Pancreas (tissue), 10 donors: ENCODE data around the gene DOCK1. TPM values are rescaled to one million over a fixed set of nuclear protein-coding genes. Genes with fewer than 3 reads are reported as not detected.

Source experiments
- ATAC-seq, 4 donors: fragments of 200-7000 bp; cut with Tn5 transposase; one replicate each; pipeline versions ENCODE4 v1.8.0 to v1.9.1; 2020; ENCODE audit warnings: mild to moderate bottlenecking in 4 of 4, moderate library complexity in 4 of 4
- DNase-seq, 6 donors: peaks; one replicate each; pipeline ENCODE4 v3.0.0-alpha.2; 2020
- FAIRE-seq: peaks from 2 replicates; lab custom pipeline; 2012; peaks lifted over from hg19 to GRCh38; lab: Jason Lieb, UNC
- H3K27ac ChIP-seq, 4 donors: fragments of 200-600 bp; sonication (generic); 1 replicate in 3 of 4; 2 replicates in 1 of 4; pipeline versions ENCODE4 v1.5.0 to v1.8.0; 2020
- H3K27me3 ChIP-seq, 4 donors: fragments of 200-600 bp; one replicate each; pipeline ENCODE4 v1.8.0; 2021
- H3K36me3 ChIP-seq, 3 donors: fragments of 200-600 bp; sonication (generic) in 1 of 3; one replicate each; pipeline versions ENCODE4 v1.5.0 to v1.8.0; 2020 to 2021
- H3K4me1 ChIP-seq, 3 donors: fragments of 200-600 bp; one replicate each; pipeline ENCODE4 v1.8.0; 2021
- H3K4me3 ChIP-seq, 4 donors: fragments of 200-600 bp; sonication (generic) in 2 of 4; one replicate each; pipeline versions ENCODE4 v1.5.0 to v1.8.0; 2020 to 2021
- H3K9me3 ChIP-seq, 4 donors: fragments of 200-600 bp; one replicate each; pipeline ENCODE4 v1.8.0; 2021
- WGBS, 2 donors: extraction: QIAGEN DNeasy Blood & Tissue Kit; methylation state at CpG; one replicate each; pipeline ENCODE4 v1.1.7; 2013; 5-methylcytosine and 5-hydroxymethylcytosine counted together
- intact Hi-C, 3 donors: fragments of 100-400 bp; cut with DNase I; formaldehyde crosslinking; loops; one replicate each; pipeline versions ENCODE4 v1.11.1 to v1.14.2; 2022
- polyA plus RNA-seq, 2 donors: library from polyadenylated mRNA; stranded (reverse); fragments of 200-250 nt; gene quantifications; one replicate each; pipeline ENCODE4 v1.2.3, GENCODE V29; 2013
- total RNA-seq, 6 donors: library from RNA; stranded (reverse); fragmentation: NEBNext Ultra II Directional in 4 of 6; extraction: Animal tissue kit (Norgen Biotek cat#: 25700) in 4 of 6; gene quantifications; one replicate each; pipeline versions ENCODE4 v1.2.1 to v1.2.4, GENCODE V29; 2021 to 2023
- TF ChIP-seq, protein P1 (sequence below), 4 donors: fragments of 200-600 bp; sonication (generic) in 3 of 4; IDR thresholded peaks; one replicate each; pipeline versions ENCODE4 v1.5.0 to v1.8.0; 2021; ENCODE audit warnings: antibody characterized with exemption in 4 of 4
- donor health status: healthy with polysubstance abuse.
- donor health status: DM: no; HTN: no; CAD: no; lungs with moderate emphysema.
- donor health status: DM: no; HTN: no; CAD: no.
- donor health status: control.
- donor health status: control.
- donor health status: Bipolar disorder and iron deficiency.
- donor health status: DM: yes; HTN: yes; CAD: no.
- donor health status: DM: no; HTN: no; CAD: no.
- donor health status: DM: no; HTN: no; CAD: no.
- donor health status: DM: yes; HTN: yes; CAD: no.

DOCK1 gene
- total and polyA plus RNA-seq, 8 donors, result 12.1 to 38.6 (median 24.2) TPM

- no peak for DNase-seq
- intact Hi-C loops, result no loop called here
- Histone ChIP-seq H3K4me3 (no peak overlapping the region), H3K27me3 (no peaks in the 10 kb centered on the region), H3K4me1 (no peaks in the 10 kb centered on the region), H3K27ac (no peak overlapping the region), H3K36me3 (peaks cover 0 to 10% (median 0%) of the 10 kb centered on the region in 3 donors), H3K9me3 (no peaks in the 10 kb centered on the region)
- TF ChIP-seq, protein P1, sequence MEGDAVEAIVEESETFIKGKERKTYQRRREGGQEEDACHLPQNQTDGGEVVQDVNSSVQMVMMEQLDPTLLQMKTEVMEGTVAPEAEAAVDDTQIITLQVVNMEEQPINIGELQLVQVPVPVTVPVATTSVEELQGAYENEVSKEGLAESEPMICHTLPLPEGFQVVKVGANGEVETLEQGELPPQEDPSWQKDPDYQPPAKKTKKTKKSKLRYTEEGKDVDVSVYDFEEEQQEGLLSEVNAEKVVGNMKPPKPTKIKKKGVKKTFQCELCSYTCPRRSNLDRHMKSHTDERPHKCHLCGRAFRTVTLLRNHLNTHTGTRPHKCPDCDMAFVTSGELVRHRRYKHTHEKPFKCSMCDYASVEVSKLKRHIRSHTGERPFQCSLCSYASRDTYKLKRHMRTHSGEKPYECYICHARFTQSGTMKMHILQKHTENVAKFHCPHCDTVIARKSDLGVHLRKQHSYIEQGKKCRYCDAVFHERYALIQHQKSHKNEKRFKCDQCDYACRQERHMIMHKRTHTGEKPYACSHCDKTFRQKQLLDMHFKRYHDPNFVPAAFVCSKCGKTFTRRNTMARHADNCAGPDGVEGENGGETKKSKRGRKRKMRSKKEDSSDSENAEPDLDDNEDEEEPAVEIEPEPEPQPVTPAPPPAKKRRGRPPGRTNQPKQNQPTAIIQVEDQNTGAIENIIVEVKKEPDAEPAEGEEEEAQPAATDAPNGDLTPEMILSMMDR (IDR thresholded peaks at IDR 0.05), result no peak
- no peak for FAIRE-seq
- no peak for ATAC-seq
Measured at GRCh38 chr10:127059314-127059713, 154.1 kb downstream of the DOCK1 start.

- DNase-seq (no peak), ATAC-seq (no peak), FAIRE-seq (no peak)
- Histone ChIP-seq H3K4me3 (no peak overlapping the region), H3K27me3 (no peaks in the 10 kb centered on the region), H3K27ac (no peak overlapping the region), H3K36me3 (peaks cover 0 to 21% (median 0%) of the 10 kb centered on the region in 3 donors), H3K9me3 (no peaks in the 10 kb centered on the region), H3K4me1 (no peaks in the 10 kb centered on the region)
- WGBS, 2 donors, result 95 to 96% methylated on average over 9 of the region's 9 CpGs
- intact Hi-C loops, result no loop called here
- TF ChIP-seq, protein P1 (IDR thresholded peaks at IDR 0.05), result no peak
Measured at GRCh38 chr10:127063762-127064161, 158.5 kb downstream of the DOCK1 start.

DNA sequence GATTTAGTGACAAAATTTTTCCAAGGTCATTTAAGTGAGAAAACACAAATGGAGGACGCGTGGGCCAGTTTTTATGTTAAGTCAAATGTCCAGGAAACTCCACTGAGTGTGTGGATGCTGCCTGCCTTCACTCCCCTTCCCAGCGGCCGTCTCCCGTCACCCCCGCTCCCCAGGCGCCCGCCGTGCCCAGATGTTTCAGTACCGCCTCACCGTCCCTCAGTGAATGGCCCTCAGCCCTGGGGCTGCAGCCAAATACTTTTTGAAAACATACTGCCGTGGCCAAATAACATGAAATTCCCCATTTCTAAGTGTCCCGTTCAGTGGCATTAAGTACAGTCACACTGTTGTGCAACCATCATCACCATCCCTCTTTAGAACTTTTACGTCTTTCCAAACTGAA, 159.2 kb downstream of the DOCK1 start:
- Histone ChIP-seq H3K4me1 (no peaks in the 10 kb centered on the region), H3K9me3 (no peaks in the 10 kb centered on the region), H3K27me3 (no peaks in the 10 kb centered on the region), H3K36me3 (peaks cover 0 to 21% (median 0%) of the 10 kb centered on the region in 3 donors), H3K27ac (no peak overlapping the region), H3K4me3 (no peak overlapping the region)
- intact Hi-C loops, result no loop called here
- FAIRE-seq (no peak), DNase-seq (no peak), ATAC-seq (no peak)
- TF ChIP-seq, protein P1 (IDR thresholded peaks at IDR 0.05), result no peak
- 95 to 97% methylated on average over 13 to 14 of the region's 14 CpGs for WGBS, 2 donors

DNA sequence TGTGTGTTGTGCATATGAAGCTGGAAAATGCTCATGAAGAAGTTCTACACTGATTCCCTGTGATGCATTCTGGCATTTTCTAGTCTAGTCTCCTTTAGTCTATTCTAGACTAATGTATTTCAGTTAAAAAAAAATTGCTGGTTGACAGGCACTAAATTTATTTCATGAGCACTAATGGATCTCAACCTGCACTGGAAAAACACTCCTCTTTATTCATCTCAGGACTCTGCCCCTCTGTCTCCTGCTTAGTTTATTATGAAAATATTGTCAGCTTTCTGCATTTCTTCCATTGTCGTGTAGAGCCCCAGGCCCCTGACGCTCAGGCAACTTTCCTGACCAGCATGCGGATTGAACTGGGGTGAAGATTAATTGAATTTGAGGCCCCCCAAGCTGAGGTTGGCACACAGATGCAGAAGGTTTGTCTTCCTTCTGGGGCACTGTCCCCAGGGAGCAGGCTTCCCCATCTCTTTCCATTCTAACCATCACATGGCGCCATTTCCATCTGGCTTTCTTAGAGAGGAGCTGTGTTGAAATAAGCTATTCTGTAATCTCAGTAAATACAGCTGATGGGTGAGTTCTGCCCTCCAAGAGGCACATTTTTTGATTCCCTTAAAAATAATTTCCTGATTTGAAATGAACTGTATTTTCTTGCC, 162.4 kb downstream of the DOCK1 start:
- Histone ChIP-seq H3K36me3 (peaks cover 0 to 11% (median 0%) of the 10 kb centered on the region in 3 donors), H3K9me3 (no peaks in the 10 kb centered on the region), H3K4me3 (no peak overlapping the region), H3K4me1 (no peaks in the 10 kb centered on the region), H3K27ac (no peak overlapping the region), H3K27me3 (no peaks in the 10 kb centered on the region)
- TF ChIP-seq, protein P1 (IDR thresholded peaks at IDR 0.05), result no peak
- no peak for DNase-seq
- 96 to 97% methylated on average over 4 of the region's 4 CpGs for WGBS, 2 donors
- FAIRE-seq, result no peak
- intact Hi-C loops, result no loop called here
- ATAC-seq, result no peak

GRCh38 chr10:127068485-127068884, 163.3 kb downstream of the DOCK1 start:
- no peak for ATAC-seq
- FAIRE-seq, result no peak

More at GRCh38 chr10:127068485-127068884, 163.3 kb downstream of the DOCK1 start:
- Histone ChIP-seq H3K27ac (no peak overlapping the region), H3K36me3 (peaks cover 0 to 11% (median 0%) of the 10 kb centered on the region in 3 donors), H3K9me3 (no peaks in the 10 kb centered on the region), H3K27me3 (no peaks in the 10 kb centered on the region), H3K4me3 (no peak overlapping the region), H3K4me1 (no peaks in the 10 kb centered on the region)
- no peak for DNase-seq
- TF ChIP-seq, protein P1 (IDR thresholded peaks at IDR 0.05), result no peak
- intact Hi-C loops, result no loop called here
